Body of pancreas (tissue), 4 donors: ENCODE data around the gene USP13. TPM values are rescaled to one million over a fixed set of nuclear protein-coding genes. Genes with fewer than 3 reads are reported as not detected.

Experiments used
- ATAC-seq: fragments of 150-250 bp; one replicate; pipeline ENCODE4 v1.9.1; 2016
- DNase-seq, 4 donors: peaks; one replicate each; pipeline ENCODE4 v3.0.0-alpha.2; 2019
- H3K27ac ChIP-seq, 4 donors: fragments of 200-600 bp; sonication (generic); 1 replicate in 3 of 4; 2 replicates in 1 of 4; pipeline versions ENCODE4 v1.5.1 to v1.6.1; 2016 to 2019; ENCODE audit warnings: mild to moderate bottlenecking in 1 of 4, mixed read lengths in 1 of 4, moderate library complexity in 1 of 4
- H3K27me3 ChIP-seq, 2 donors: fragments of 200-600 bp; sonication (generic); one replicate each; pipeline ENCODE4 v1.6.0; 2016; ENCODE audit warnings: mild to moderate bottlenecking in 1 of 2
- H3K36me3 ChIP-seq, 2 donors: fragments of 200-600 bp; sonication (generic); replicated peaks in 1 of 2; 2 replicates each; pipeline ENCODE4 v1.5.1; 2016; ENCODE audit warnings: low read depth in 2 of 2; ENCODE audit not compliant: insufficient read depth in 1 of 2
- H3K4me1 ChIP-seq: fragments of 200-600 bp; sonication (generic); one replicate; pipeline ENCODE4 v1.6.0; 2016
- H3K4me3 ChIP-seq, 2 donors: fragments of 200-600 bp; sonication (generic); 1 replicate in 1 of 2; 2 replicates in 1 of 2; pipeline ENCODE4 v1.5.1; 2016 to 2019
- H3K9me3 ChIP-seq, 3 donors: fragments of 200-600 bp; sonication (generic); 1 replicate in 2 of 3; 2 replicates in 1 of 3; pipeline ENCODE4 v1.5.1; 2016
- CTCF ChIP-seq, 7 experiments: fragments of 450-650 bp in 4 of 7; fragments of 200-600 bp in 3 of 7; sonication (generic) in 3 of 7; IDR thresholded peaks; one replicate each; pipeline ENCODE4 v1.5.1; 2016 to 2019; ENCODE audit warnings: antibody characterized with exemption in 7 of 7
- POLR2A ChIP-seq, 3 donors: fragments of 450-650 bp; IDR thresholded peaks; one replicate each; pipeline ENCODE4 v1.6.1; 2016; ENCODE audit warnings: antibody characterized with exemption in 3 of 3, mild to moderate bottlenecking in 2 of 3
- WGBS, 2 donors: methylation state at CpG; one replicate each; pipeline ENCODE4 v1.1.5; 2017; 5-methylcytosine and 5-hydroxymethylcytosine counted together
- intact Hi-C: fragments of 100-400 bp; cut with DNase I; formaldehyde crosslinking; loops from one replicate; pipeline ENCODE4 v1.15.1; 2023
- total RNA-seq, 2 donors: library from RNA; depleted of rRNA; stranded (reverse); fragments of >200 nt; gene quantifications; one replicate each; pipeline ENCODE4 v1.1.0, GENCODE V29; 2016

The USP13 gene
- total RNA-seq, 2 donors from 2014 or later: 5.4 to 6.9 TPM

GRCh38 chr3:179806177-179806576, 153.3 kb downstream of the USP13 start:
- H3K4me1 ChIP-seq: no peaks in the 10 kb centered on the region
- no peak overlapping the region for H3K27ac ChIP-seq
- H3K4me3 ChIP-seq: no peak overlapping the region
- peaks cover 0 to 3% of the 10 kb centered on the region in 2 donors for H3K36me3 ChIP-seq
- ATAC-seq (no peak), DNase-seq (peak in 1 of 4 donors; percentile 31)
- TF ChIP-seq POLR2A (IDR thresholded peaks at IDR 0.05) (no peak), CTCF (IDR thresholded peaks at IDR 0.05) (no peak)
- WGBS, 2 donors: 72 to 78% methylated on average over 5 of the region's 5 CpGs
- intact Hi-C loops: no loop called here
- no peaks in the 10 kb centered on the region for H3K9me3 ChIP-seq
- no peaks in the 10 kb centered on the region for H3K27me3 ChIP-seq

- Histone ChIP-seq H3K9me3 (no peaks in the 10 kb centered on the region), H3K4me3 (no peak overlapping the region), H3K27me3 (no peaks in the 10 kb centered on the region), H3K36me3 (peaks cover 0 to 3% of the 10 kb centered on the region in 2 donors), H3K27ac (no peak overlapping the region), H3K4me1 (peaks cover 7% of the 10 kb centered on the region)
- ATAC-seq (no peak), DNase-seq (no peak)
- intact Hi-C loops: no loop called here
- 94% methylated on average over 14 of the region's 14 CpGs for WGBS, 2 donors
- TF ChIP-seq CTCF (IDR thresholded peaks at IDR 0.05): no peak
Observed at GRCh38 chr3:179807588-179807987, 154.7 kb downstream of the USP13 start.

- Histone ChIP-seq H3K4me3 (no peak overlapping the region), H3K4me1 (peaks cover 7% of the 10 kb centered on the region), H3K27ac (no peak overlapping the region), H3K9me3 (no peaks in the 10 kb centered on the region), H3K27me3 (no peaks in the 10 kb centered on the region), H3K36me3 (peaks cover 0 to 3% of the 10 kb centered on the region in 2 donors)
- no peak for TF ChIP-seq POLR2A (IDR thresholded peaks at IDR 0.05)
- no peak for TF ChIP-seq CTCF (IDR thresholded peaks at IDR 0.05)
- intact Hi-C loops: loop anchor here (10.0 kb wide), 1 partner anchor 775 kb away; no protein-coding TSS in a partner anchor
- no peak for DNase-seq
- no peak for ATAC-seq
Observed at GRCh38 chr3:179809639-179810038, 156.8 kb downstream of the USP13 start.

GRCh38 chr3:179811321-179812095, 158.7 kb downstream of the USP13 start:
- peak; percentile 51 to 76 (median 68) for DNase-seq
- Histone ChIP-seq H3K9me3 (no peaks in the 10 kb centered on the region), H3K4me1 (peaks cover 7% of the 10 kb centered on the region), H3K36me3 (peaks cover 0 to 3% of the 10 kb centered on the region in 2 donors), H3K27me3 (no peaks in the 10 kb centered on the region), H3K27ac (peak overlapping the region in 1 of 4 donors; percentile 42), H3K4me3 (no peak overlapping the region)
- peak; percentile 79 for ATAC-seq
- TF ChIP-seq CTCF (IDR thresholded peaks at IDR 0.05) (peak; percentile 32 to 81 (median 74)), POLR2A (IDR thresholded peaks at IDR 0.05) (no peak)
- WGBS, 2 donors: 19 to 25% methylated on average over 9 of the region's 9 CpGs
- intact Hi-C loops: loop anchor here (10.0 kb wide), 1 partner anchor 773 kb away; no protein-coding TSS in a partner anchor

- 64 to 72% methylated on average over 3 of the region's 3 CpGs for WGBS, 2 donors
- H3K4me1 ChIP-seq: peaks cover 7% of the 10 kb centered on the region
- no peaks in the 10 kb centered on the region for H3K9me3 ChIP-seq
- ATAC-seq (no peak), DNase-seq (no peak)
- no peaks in the 10 kb centered on the region for H3K27me3 ChIP-seq
- no peak for TF ChIP-seq CTCF (IDR thresholded peaks at IDR 0.05)
- TF ChIP-seq POLR2A (IDR thresholded peaks at IDR 0.05): no peak
- intact Hi-C loops: loop anchor here (10.0 kb wide), 1 partner anchor 773 kb away; no protein-coding TSS in a partner anchor
- peaks cover 0 to 3% of the 10 kb centered on the region in 2 donors for H3K36me3 ChIP-seq
- no peak overlapping the region for H3K27ac ChIP-seq
- no peak overlapping the region for H3K4me3 ChIP-seq
Observed at GRCh38 chr3:179812096-179812382, 159.2 kb downstream of the USP13 start.
